Endothelial cell of umbilical vein (primary cell): ENCODE results near the gene CARD19. TPM values are rescaled to one million over a fixed set of nuclear protein-coding genes. Genes with fewer than 3 reads are reported as not detected.

ENCODE experiments used
- BruUV-seq: library from RNA; stranded (reverse); fragments of 400-500 nt; replicated peaks from 2 replicates; lab custom pipeline; 2021; lab: Mats Ljungman, UMichigan
- CTCF ChIA-PET: fragments of 300-600, 350-600 bp; sonication (Branson Sonifier 250); formaldehyde crosslinking; loops from one replicate; lab custom pipeline; 2021; ENCODE audit warnings: antibody characterized with exemption, inconsistent platforms; lab: Charles Lee
- POLR2A ChIA-PET: fragments of 300-600, 350-600 bp; sonication (Branson Sonifier 250); formaldehyde crosslinking; loops from one replicate; lab custom pipeline; 2021; ENCODE audit warnings: antibody characterized with exemption, inconsistent platforms; lab: Charles Lee
- DNase-seq: peaks from one replicate; pipeline ENCODE4 v3.0.0-alpha.2; 2011; ENCODE audit warnings: low read depth, low spot score
- FAIRE-seq: peaks from 2 replicates; lab custom pipeline; 2011; peaks lifted over from hg19 to GRCh38; lab: Jason Lieb, UNC
- H2AFZ ChIP-seq: 2 replicates; pipeline ENCODE4 v1.6.0; 2012; ENCODE audit warnings: low read depth, low read length, control low read depth, inconsistent platforms
- H3K27ac ChIP-seq: 2 replicates; pipeline ENCODE4 v1.5.1; 2011; ENCODE audit warnings: low read depth, mild to moderate bottlenecking, control low read depth, low read length, moderate library complexity; ENCODE audit not compliant: insufficient read depth
- H3K27me3 ChIP-seq, 2 experiments: 2 replicates each; pipeline versions ENCODE4 v1.6.0 to v1.6.1; 2011; ENCODE audit warnings: low read length in 2 of 2, mixed read lengths in 1 of 2; ENCODE audit not compliant: control insufficient read depth in 2 of 2, insufficient read depth in 2 of 2
- H3K36me3 ChIP-seq, 2 experiments: 2 replicates in 1 of 2; 3 replicates in 1 of 2; pipeline ENCODE4 v1.5.1; 2011; ENCODE audit warnings: low read length in 2 of 2, mild to moderate bottlenecking in 1 of 2, moderate library complexity in 1 of 2; ENCODE audit not compliant: control insufficient read depth in 2 of 2, insufficient read depth in 2 of 2; ENCODE audit errors: extremely low read depth in 1 of 2
- H3K4me1 ChIP-seq: 3 replicates; pipeline ENCODE4 v1.5.1; 2011; ENCODE audit warnings: mild to moderate bottlenecking, low read length; ENCODE audit not compliant: control insufficient read depth, insufficient read depth; ENCODE audit errors: extremely low read depth
- H3K4me2 ChIP-seq: 2 replicates; pipeline ENCODE4 v1.6.1; 2011; ENCODE audit warnings: low read length, control low read depth, mixed read lengths; ENCODE audit not compliant: insufficient read depth
- H3K4me3 ChIP-seq, 3 experiments: fragments of 200-600 bp in 1 of 3; sonication (generic), shearing (Covaris generic) in 1 of 3; replicated peaks in 1 of 3; 2 replicates each; pipeline ENCODE4 v1.5.1; 2011 to 2016; ENCODE audit warnings: control low read depth in 3 of 3, low read length in 3 of 3, mild to moderate bottlenecking in 2 of 3, inconsistent platforms in 1 of 3, low read depth in 1 of 3, moderate library complexity in 1 of 3; ENCODE audit not compliant: insufficient read depth in 1 of 3
- H3K79me2 ChIP-seq: 2 replicates; pipeline ENCODE4 v1.6.0; 2012; ENCODE audit warnings: low read length, inconsistent platforms; ENCODE audit not compliant: control insufficient read depth, insufficient read depth
- H3K9ac ChIP-seq: replicated peaks from 2 replicates; pipeline ENCODE3; 2011; ENCODE audit warnings: low read length, control low read depth; ENCODE audit not compliant: insufficient read depth; ENCODE audit errors: extremely low read depth
- H3K9me1 ChIP-seq: replicated peaks from 3 replicates; pipeline ENCODE4 v1.6.0; 2011; ENCODE audit warnings: mild to moderate bottlenecking, low read length; ENCODE audit not compliant: control insufficient read depth, insufficient read depth; ENCODE audit errors: extremely low read depth
- H3K9me3 ChIP-seq: replicated peaks from 2 replicates; pipeline ENCODE4 v1.5.1; 2012; ENCODE audit warnings: low read length, inconsistent platforms; ENCODE audit not compliant: control insufficient read depth, insufficient read depth
- H4K20me1 ChIP-seq: replicated peaks from 2 replicates; pipeline ENCODE3; 2011; ENCODE audit warnings: mild to moderate bottlenecking, low read length; ENCODE audit not compliant: control insufficient read depth, insufficient read depth; ENCODE audit errors: extremely low read depth
- EZH2 ChIP-seq: IDR thresholded peaks from 2 replicates; pipeline ENCODE4 v1.6.1; 2012; ENCODE audit warnings: borderline replicate concordance, low read depth, mild to moderate bottlenecking, moderate library complexity, low read length, inconsistent platforms; ENCODE audit not compliant: severe bottlenecking
- FOS ChIP-seq: IDR thresholded peaks from 2 replicates; pipeline ENCODE4 v1.6.1; 2011; ENCODE audit warnings: mild to moderate bottlenecking, low read length, moderate library complexity, borderline replicate concordance; ENCODE audit not compliant: insufficient read depth
- GATA2 ChIP-seq: IDR thresholded peaks from 2 replicates; pipeline ENCODE4 v1.7.0; 2011; ENCODE audit warnings: low read depth, mild to moderate bottlenecking, moderate library complexity, mixed read lengths, low read length; ENCODE audit not compliant: insufficient read length, insufficient read depth
- JUN ChIP-seq: IDR thresholded peaks from 2 replicates; pipeline ENCODE4 v1.6.1; 2011; ENCODE audit warnings: borderline replicate concordance, low read depth; ENCODE audit not compliant: insufficient read length, insufficient read depth
- MYC ChIP-seq: IDR thresholded peaks from one replicate; pipeline ENCODE4 v1.6.1; 2011; ENCODE audit warnings: mild to moderate bottlenecking, low read depth, low read length
- POLR2A ChIP-seq: IDR thresholded peaks from 2 replicates; pipeline ENCODE4 v1.6.1; 2012; ENCODE audit warnings: low read depth, mild to moderate bottlenecking, control low read depth, low read length
- POLR2AphosphoS5 ChIP-seq: IDR thresholded peaks from 2 replicates; pipeline ENCODE4 v1.6.1; 2012; ENCODE audit warnings: low read depth, mild to moderate bottlenecking, control low read depth, low read length, moderate library complexity; ENCODE audit not compliant: insufficient read depth
- dilution Hi-C: fragments of 300-500 bp; cut with MboI; formaldehyde crosslinking; loops from one replicate; pipeline ENCODE4 v1.15.0; 2019; ENCODE audit warnings: low sequenced_read_pairs; ENCODE audit not compliant: extremely low pct_ligation_motif_present
- intact Hi-C: fragments of 100-400 bp; cut with micrococcal nuclease; formaldehyde crosslinking; loops from one replicate; pipeline ENCODE4 v1.10.0; 2022
- polyA plus RNA-seq, 4 experiments: library from polyadenylated mRNA; depleted of rRNA in 3 of 4; stranded (reverse) in 3 of 4; unstranded in 1 of 4; fragments of >200 nt; gene quantifications; 2 replicates each; pipeline versions ENCODE4 v1.2.1 to v1.2.3, GENCODE V29; 2011 to 2012; ENCODE audit warnings: missing spikeins in 1 of 4
- total RNA-seq: library from RNA; stranded (reverse); gene quantifications from 2 replicates; pipeline ENCODE4 v1.2.3, GENCODE V29; 2021
- TF ChIP-seq, protein P1 (sequence below), 2 donors: IDR thresholded peaks; 1 replicate in 1 of 2; 2 replicates in 1 of 2; pipeline ENCODE4 v1.5.1; 2011; ENCODE audit warnings: low read length in 2 of 2, mild to moderate bottlenecking in 2 of 2, moderate library complexity in 2 of 2, control low read depth in 1 of 2, inconsistent platforms in 1 of 2, low read depth in 1 of 2; ENCODE audit not compliant: insufficient read depth in 1 of 2; ENCODE audit errors: extremely low read depth in 1 of 2
- TF ChIP-seq, protein P2 (sequence below): IDR thresholded peaks from 2 replicates; pipeline ENCODE4 v1.6.1; 2011; ENCODE audit not compliant: insufficient read depth, insufficient read length

Gene CARD19
- total and polyA plus RNA-seq, 2 donors (not counting 3 experiments of a cell fraction or from before 2014, with no cell fraction given), result 45.7 to 148 TPM

DNA sequence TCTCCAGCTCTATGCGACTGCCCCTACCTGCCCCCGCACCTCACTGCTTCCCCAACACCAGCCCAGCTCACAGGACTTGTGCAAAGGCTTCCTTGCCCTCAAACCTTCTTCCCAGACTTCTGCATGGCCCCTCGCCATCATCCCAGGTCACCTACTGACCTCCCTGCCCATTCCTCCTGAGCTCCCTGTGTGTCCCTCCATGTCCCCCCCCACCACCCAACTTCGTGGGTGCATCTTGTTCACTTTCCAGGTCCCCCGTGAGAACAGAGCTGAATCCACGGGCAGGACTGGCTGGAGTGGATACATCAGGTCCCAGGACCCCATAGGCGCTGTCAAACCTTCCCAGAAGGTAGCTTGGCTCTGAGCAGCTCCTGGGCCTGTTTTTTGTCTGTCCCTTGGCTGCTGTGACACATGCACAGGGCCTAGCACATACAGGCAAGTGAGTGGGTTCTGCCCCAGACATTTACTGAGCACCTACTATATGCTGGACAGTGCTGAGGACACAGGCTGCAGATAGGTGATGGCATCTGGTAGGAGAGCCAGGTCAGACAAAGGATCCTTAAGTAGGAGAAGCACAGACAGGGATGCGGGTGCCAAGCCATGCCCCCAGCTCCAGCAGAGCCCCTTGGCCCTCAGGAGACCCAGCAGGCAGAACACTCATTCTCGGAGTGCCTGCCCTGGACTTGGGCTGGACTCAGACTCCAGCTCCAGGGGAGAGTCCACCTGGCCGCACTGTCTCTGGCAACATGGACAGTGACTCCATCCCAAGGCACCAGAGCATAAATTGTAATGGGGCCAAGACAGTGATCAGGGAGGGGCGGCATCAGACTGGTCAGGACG, 23.1 kb downstream of the CARD19 start:
- no peak overlapping the region for H3K4me3 ChIP-seq
- H3K9me3 ChIP-seq, result no peaks in the 10 kb centered on the region
- BruUV-seq, result no TSS peak
- H3K36me3 ChIP-seq, result peaks cover 0 to 10% of the 10 kb centered on the region in 2 experiments
- H3K4me1 ChIP-seq, result peaks cover 10% of the 10 kb centered on the region
- no peaks in the 10 kb centered on the region for H3K79me2 ChIP-seq
- TF ChIP-seq POLR2A (no peak), MYC (no peak), JUN (no peak), EZH2 (no peak), POLR2AphosphoS5 (no peak), FOS (no peak), GATA2 (no peak)
- TF ChIP-seq, protein P1, sequence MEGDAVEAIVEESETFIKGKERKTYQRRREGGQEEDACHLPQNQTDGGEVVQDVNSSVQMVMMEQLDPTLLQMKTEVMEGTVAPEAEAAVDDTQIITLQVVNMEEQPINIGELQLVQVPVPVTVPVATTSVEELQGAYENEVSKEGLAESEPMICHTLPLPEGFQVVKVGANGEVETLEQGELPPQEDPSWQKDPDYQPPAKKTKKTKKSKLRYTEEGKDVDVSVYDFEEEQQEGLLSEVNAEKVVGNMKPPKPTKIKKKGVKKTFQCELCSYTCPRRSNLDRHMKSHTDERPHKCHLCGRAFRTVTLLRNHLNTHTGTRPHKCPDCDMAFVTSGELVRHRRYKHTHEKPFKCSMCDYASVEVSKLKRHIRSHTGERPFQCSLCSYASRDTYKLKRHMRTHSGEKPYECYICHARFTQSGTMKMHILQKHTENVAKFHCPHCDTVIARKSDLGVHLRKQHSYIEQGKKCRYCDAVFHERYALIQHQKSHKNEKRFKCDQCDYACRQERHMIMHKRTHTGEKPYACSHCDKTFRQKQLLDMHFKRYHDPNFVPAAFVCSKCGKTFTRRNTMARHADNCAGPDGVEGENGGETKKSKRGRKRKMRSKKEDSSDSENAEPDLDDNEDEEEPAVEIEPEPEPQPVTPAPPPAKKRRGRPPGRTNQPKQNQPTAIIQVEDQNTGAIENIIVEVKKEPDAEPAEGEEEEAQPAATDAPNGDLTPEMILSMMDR (IDR thresholded peaks at IDR 0.05; ENCODE audit: extremely low read depth in 1 of 2, insufficient read depth in 1 of 2, low read depth in 1 of 2, low read length in 2 of 2), result no peak
- TF ChIP-seq, protein P2, sequence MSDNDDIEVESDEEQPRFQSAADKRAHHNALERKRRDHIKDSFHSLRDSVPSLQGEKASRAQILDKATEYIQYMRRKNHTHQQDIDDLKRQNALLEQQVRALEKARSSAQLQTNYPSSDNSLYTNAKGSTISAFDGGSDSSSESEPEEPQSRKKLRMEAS, result no peak
- no peak overlapping the region for H3K4me2 ChIP-seq
- H4K20me1 ChIP-seq, result no peaks in the 10 kb centered on the region
- DNase-seq (no peak), FAIRE-seq (no peak)
- POLR2A ChIA-PET, result interaction anchor here (1.2 to 3.4 kb wide), 3 partner anchors 10 to 15 kb away, joined by 3 to 11 read pairs (median 9); partner anchors contain the start of gene NINJ1
- no peaks in the 10 kb centered on the region for H3K27me3 ChIP-seq
- CTCF ChIA-PET, result interaction anchor here (0.9 to 6.2 kb wide), 12 partner anchors 11 to 447 kb away, joined by 3 to 70 read pairs (median 6); partner anchors contain the start of genes CARD19 and NINJ1
- dilution Hi-C loops (no loop called here), intact Hi-C loops (no loop called here)
- no peak overlapping the region for H3K9ac ChIP-seq
- no peak overlapping the region for H2AFZ ChIP-seq
- no peaks in the 10 kb centered on the region for H3K9me1 ChIP-seq
- H3K27ac ChIP-seq, result no peak overlapping the region
